Measurements from ENCODE around the gene RALBP1.
A peak's percentile ranks its signal among the peaks of the same experiment; 100 is the strongest.

Gene RALBP1

DNA sequence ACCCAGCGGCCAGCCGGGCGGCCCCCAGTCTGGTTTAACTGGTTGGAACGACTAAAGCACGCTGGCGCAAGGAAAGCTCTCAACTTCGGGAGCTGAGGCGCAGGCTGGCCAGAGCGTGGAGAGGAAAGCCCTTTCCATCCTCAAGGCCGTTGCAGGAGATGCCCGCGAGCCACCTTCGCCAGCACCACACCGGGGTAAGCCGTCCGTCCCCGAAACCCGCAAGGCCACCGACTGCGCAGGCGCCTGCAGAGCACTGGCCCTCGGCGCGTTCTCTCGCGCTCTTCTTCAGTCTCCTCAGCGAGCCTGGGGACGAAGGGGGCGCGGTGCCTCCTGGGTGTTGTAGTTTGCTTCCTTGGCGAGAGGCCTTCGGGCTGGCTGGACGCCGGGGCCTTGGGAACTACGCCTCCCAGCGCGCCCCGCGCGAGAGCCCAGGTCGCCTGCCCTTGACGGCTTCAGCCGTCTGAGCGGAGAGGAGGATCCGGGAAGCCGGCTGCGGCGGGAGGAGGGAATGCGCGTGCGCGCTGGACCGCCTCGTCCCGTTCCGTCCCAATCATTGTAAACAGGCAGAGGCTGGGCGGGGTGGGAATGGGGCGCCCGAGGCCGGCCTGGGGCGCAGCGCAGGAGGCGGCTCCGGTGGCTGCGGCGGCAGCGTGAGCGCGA, at the start of gene RALBP1:
TSS of gene RALBP1 (plus strand) at position 531 of the 660 bp plus-strand sequence. CDS start 37,533 bp downstream, outside the sequence.
- TF ChIP-seq, protein P1, sequence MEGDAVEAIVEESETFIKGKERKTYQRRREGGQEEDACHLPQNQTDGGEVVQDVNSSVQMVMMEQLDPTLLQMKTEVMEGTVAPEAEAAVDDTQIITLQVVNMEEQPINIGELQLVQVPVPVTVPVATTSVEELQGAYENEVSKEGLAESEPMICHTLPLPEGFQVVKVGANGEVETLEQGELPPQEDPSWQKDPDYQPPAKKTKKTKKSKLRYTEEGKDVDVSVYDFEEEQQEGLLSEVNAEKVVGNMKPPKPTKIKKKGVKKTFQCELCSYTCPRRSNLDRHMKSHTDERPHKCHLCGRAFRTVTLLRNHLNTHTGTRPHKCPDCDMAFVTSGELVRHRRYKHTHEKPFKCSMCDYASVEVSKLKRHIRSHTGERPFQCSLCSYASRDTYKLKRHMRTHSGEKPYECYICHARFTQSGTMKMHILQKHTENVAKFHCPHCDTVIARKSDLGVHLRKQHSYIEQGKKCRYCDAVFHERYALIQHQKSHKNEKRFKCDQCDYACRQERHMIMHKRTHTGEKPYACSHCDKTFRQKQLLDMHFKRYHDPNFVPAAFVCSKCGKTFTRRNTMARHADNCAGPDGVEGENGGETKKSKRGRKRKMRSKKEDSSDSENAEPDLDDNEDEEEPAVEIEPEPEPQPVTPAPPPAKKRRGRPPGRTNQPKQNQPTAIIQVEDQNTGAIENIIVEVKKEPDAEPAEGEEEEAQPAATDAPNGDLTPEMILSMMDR (IDR thresholded peaks at IDR 0.05) = peak; percentile 5
- peaks cover 22% of the 10 kb centered on the region for H3K79me2 ChIP-seq
- H3K4me1 ChIP-seq = peaks cover 12% of the 10 kb centered on the region
- H3K9ac ChIP-seq = peak within 1 kb of the TSS; percentile 85
- H3K4me3 ChIP-seq (ENCODE audit: low read depth, low read length) = peak within 1 kb of the TSS; percentile 92
- peak within 1 kb of the TSS; percentile 97 for H2AFZ ChIP-seq
- peak within 1 kb of the TSS; percentile 85 for H3K27ac ChIP-seq
- no peaks in the 10 kb centered on the region for H3K36me3 ChIP-seq (ENCODE audit: control insufficient read depth, insufficient read depth, low read length)
- H3K9me3 ChIP-seq (ENCODE audit: control insufficient read depth, low read length) = no peaks in the 10 kb centered on the region
- peak within 1 kb of the TSS; percentile 93 for H3K4me2 ChIP-seq (ENCODE audit: low read length)
- H3K27me3 ChIP-seq (ENCODE audit: control insufficient read depth, insufficient read depth, low read length) = no peaks in the 10 kb centered on the region

DNA sequence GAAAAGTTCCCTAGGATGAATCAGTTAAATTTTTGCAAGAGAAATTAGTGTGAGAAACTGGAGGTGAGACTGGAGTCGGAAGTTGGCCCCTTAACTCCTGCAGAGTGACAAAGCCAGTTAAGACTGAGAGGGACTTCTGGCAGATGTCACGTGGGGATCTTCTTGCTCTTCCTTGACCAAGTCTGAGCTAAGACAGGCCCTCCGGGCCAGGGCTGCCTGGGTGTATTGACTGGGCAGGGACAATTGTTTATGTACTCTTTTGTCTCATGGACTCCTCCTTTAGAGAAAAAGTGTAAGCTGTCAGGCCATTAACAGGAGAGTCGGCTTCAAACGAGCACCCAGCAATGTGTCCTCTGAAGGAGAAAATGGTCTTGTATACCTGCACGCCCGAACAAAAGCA, 48.6 kb upstream of the RALBP1 start:
- H3K9me3 ChIP-seq (ENCODE audit: control insufficient read depth, low read length) = no peaks in the 10 kb centered on the region
- no peak overlapping the region for H3K9ac ChIP-seq
- peaks cover 25% of the 10 kb centered on the region for H3K4me1 ChIP-seq
- no peaks in the 10 kb centered on the region for H3K79me2 ChIP-seq
- H2AFZ ChIP-seq = no peak overlapping the region
- no peaks in the 10 kb centered on the region for H3K27me3 ChIP-seq (ENCODE audit: control insufficient read depth, insufficient read depth, low read length)
- TF ChIP-seq, protein P1 (IDR thresholded peaks at IDR 0.05) = no peak
- H3K4me3 ChIP-seq (ENCODE audit: low read depth, low read length) = no peak overlapping the region
- no peak overlapping the region for H3K27ac ChIP-seq
- no peaks in the 10 kb centered on the region for H3K36me3 ChIP-seq (ENCODE audit: control insufficient read depth, insufficient read depth, low read length)
- no peak overlapping the region for H3K4me2 ChIP-seq (ENCODE audit: low read length)

DNA sequence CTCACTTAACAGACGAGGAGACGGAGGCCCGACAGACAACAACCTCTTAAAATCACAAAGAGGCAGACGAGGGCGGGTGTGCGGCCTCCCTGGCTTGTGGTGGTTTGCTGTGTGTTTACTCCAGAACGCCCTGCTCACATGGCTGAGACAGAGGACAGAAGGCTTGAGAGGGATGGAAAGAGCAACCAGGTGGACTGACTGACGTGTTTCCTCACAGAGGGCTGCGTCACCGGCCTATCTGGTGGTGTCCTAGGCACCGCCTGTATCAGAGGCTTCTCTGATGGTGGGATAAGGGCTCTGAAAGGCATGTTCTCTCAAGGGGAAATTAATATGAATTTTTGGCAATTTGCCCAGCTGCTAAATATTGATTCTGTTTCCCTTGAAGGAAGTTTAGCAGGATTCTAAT, 47.0 kb upstream of the RALBP1 start:
- Histone ChIP-seq H3K27me3 (ENCODE audit: control insufficient read depth, insufficient read depth, low read length) (no peaks in the 10 kb centered on the region), H3K9ac (no peak overlapping the region), H3K36me3 (ENCODE audit: control insufficient read depth, insufficient read depth, low read length) (no peaks in the 10 kb centered on the region), H3K4me3 (ENCODE audit: low read depth, low read length) (no peak overlapping the region), H2AFZ (peak overlapping the region; percentile 58), H3K27ac (peak overlapping the region; percentile 82), H3K79me2 (no peaks in the 10 kb centered on the region), H3K9me3 (ENCODE audit: control insufficient read depth, low read length) (no peaks in the 10 kb centered on the region), H3K4me2 (ENCODE audit: low read length) (no peak overlapping the region), H3K4me1 (peaks cover 25% of the 10 kb centered on the region)
- TF ChIP-seq, protein P1 (IDR thresholded peaks at IDR 0.05) = no peak

DNA sequence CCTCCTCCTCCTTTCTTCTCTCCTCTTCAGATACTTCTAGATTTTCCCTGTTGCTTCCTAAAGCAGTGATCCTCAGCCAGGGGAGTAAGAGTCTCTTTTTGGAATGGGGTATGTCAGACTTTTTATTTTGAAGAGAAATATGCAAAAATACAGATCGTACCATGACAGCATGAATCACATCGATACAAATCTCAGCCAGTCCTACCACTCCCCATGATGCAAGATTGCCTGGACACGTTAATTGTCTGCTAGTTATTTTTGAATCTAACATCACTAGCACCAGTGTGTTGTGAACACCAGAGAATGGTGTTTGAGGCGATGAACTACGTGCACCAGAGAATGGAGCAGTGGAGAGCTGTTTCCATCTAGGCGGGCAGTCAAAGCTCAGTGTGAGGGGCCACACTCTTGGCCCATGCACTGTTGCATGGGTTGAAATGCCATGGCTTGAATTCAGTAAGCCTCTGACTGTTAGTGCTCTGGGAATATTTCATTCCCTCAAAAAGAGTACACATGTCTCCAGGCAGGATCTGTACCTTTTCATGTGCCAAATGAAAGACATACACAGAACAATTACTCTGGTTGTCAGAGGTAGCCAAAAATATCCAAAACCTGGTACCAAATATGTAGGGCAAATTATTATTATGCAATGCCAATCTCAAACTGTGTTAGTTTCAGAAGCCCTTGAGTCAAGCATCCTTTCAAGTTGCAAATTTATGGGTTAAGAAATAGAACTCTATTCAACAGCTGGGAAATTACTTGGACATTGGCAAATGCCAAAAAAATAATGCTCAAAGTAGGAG, 46.3 kb upstream of the RALBP1 start:
- Histone ChIP-seq H3K9me3 (ENCODE audit: control insufficient read depth, low read length) (no peaks in the 10 kb centered on the region), H3K4me3 (ENCODE audit: low read depth, low read length) (no peak overlapping the region), H3K27me3 (ENCODE audit: control insufficient read depth, insufficient read depth, low read length) (no peaks in the 10 kb centered on the region), H3K4me2 (ENCODE audit: low read length) (peak overlapping the region; percentile 2), H2AFZ (peak overlapping the region; percentile 58), H3K79me2 (no peaks in the 10 kb centered on the region), H3K36me3 (ENCODE audit: control insufficient read depth, insufficient read depth, low read length) (no peaks in the 10 kb centered on the region), H3K4me1 (peaks cover 25% of the 10 kb centered on the region), H3K9ac (no peak overlapping the region), H3K27ac (peak overlapping the region; percentile 82)
- TF ChIP-seq, protein P1 (IDR thresholded peaks at IDR 0.05) = no peak

Data from parathyroid adenoma (tissue), 2 donors.